HepG2 (cell line): ENCODE results near the gene TOB1. TPM values are rescaled to one million over a fixed set of nuclear protein-coding genes. Genes with fewer than 3 reads are reported as not detected.

Source experiments
- ARID4A ChIP-seq: sonication (generic); formaldehyde crosslinking; IDR thresholded peaks from 2 replicates; pipeline ENCODE4 v1.5.0; 2020; ENCODE audit warnings: mild to moderate bottlenecking, missing genetic modification reagents, borderline replicate concordance
- ASH2L ChIP-seq: fragments of 300-600, 200-600 bp; sonication (generic); IDR thresholded peaks from 2 replicates; pipeline ENCODE4 v1.7.0; 2017; ENCODE audit warnings: low read depth, mild to moderate bottlenecking, moderate library complexity, mixed read lengths, low read length; ENCODE audit not compliant: insufficient read length
- FOXK1 ChIP-seq: sonication (generic); formaldehyde crosslinking; IDR thresholded peaks from 2 replicates; pipeline ENCODE4 v1.4.0; 2020; ENCODE audit warnings: low read depth, missing genetic modification reagents, borderline replicate concordance
- FOXO4 ChIP-seq: sonication (generic); formaldehyde crosslinking; conservative IDR thresholded peaks from 2 replicates; pipeline ENCODE4 v1.8.1; 2023; ENCODE audit warnings: missing genetic modification reagents
- JUNB ChIP-seq: sonication (generic); formaldehyde crosslinking; IDR thresholded peaks from 2 replicates; pipeline ENCODE4 v1.8.0; 2022; ENCODE audit warnings: missing genetic modification reagents, mild to moderate bottlenecking, borderline replicate concordance
- NR2F2 ChIP-seq: IDR thresholded peaks from 2 replicates; pipeline ENCODE4 v1.6.1; 2012; ENCODE audit warnings: low read depth, inconsistent platforms, borderline replicate concordance
- PHF21A ChIP-seq: sonication (generic); formaldehyde crosslinking; IDR thresholded peaks from 2 replicates; pipeline ENCODE4 v1.5.0; 2020; ENCODE audit warnings: mild to moderate bottlenecking, missing genetic modification reagents
- PITX1 ChIP-seq: sonication (generic); formaldehyde crosslinking; IDR thresholded peaks from 2 replicates; pipeline ENCODE4 v1.5.1; 2020; ENCODE audit warnings: mild to moderate bottlenecking, missing genetic modification reagents
- PRDM10 ChIP-seq: sonication (generic); formaldehyde crosslinking; IDR thresholded peaks from 2 replicates; pipeline ENCODE4 v1.4.0; 2020; ENCODE audit warnings: low read depth, missing genetic modification reagents
- RARA ChIP-seq: IDR thresholded peaks from 2 replicates; pipeline ENCODE4 v1.6.1; 2016; ENCODE audit warnings: missing genetic modification reagents, missing compliant biosample characterization
- SOX13 ChIP-seq, 3 experiments: fragments of 450-650 bp in 1 of 3; sonication (generic) in 1 of 3; formaldehyde crosslinking in 1 of 3; IDR thresholded peaks in 2 of 3; conservative IDR thresholded peaks in 1 of 3; 2 replicates each; pipeline versions ENCODE4 v1.5.0 to v1.6.1; 2016 to 2020; ENCODE audit warnings: antibody characterized with exemption in 1 of 3, mild to moderate bottlenecking in 1 of 3, missing compliant biosample characterization in 1 of 3, missing genetic modification reagents in 1 of 3, moderate library complexity in 1 of 3
- ZNF33A ChIP-seq: sonication (generic); formaldehyde crosslinking; IDR thresholded peaks from 2 replicates; pipeline ENCODE4 v1.5.1; 2020; ENCODE audit warnings: missing genetic modification reagents, mild to moderate bottlenecking, moderate library complexity, borderline replicate concordance
- ZNF34 ChIP-seq: sonication (generic); formaldehyde crosslinking; IDR thresholded peaks from 2 replicates; pipeline ENCODE4 v1.4.0; 2020; ENCODE audit warnings: mild to moderate bottlenecking, missing genetic modification reagents, borderline replicate concordance
- ZNF781 ChIP-seq: sonication (generic); formaldehyde crosslinking; IDR thresholded peaks from 2 replicates; pipeline ENCODE4 v1.5.1; 2020; ENCODE audit warnings: borderline replicate concordance, mild to moderate bottlenecking, missing genetic modification reagents; ENCODE audit errors: not compliant biosample characterization
- polyA plus RNA-seq, 8 experiments: library from polyadenylated mRNA; depleted of rRNA in 3 of 8; stranded (reverse) in 7 of 8; unstranded in 1 of 8; fragments of >200 nt; fragmentation: Illumina TruSeq in 4 of 8; extraction: Trizol in 4 of 8; gene quantifications; 2 replicates each; pipeline versions ENCODE4 v1.2.1 to v1.2.3, GENCODE V29; 2011 to 2016; ENCODE audit warnings: low read depth in 4 of 8, missing spikeins in 1 of 8, mixed read lengths in 1 of 8; ENCODE audit not compliant: insufficient read depth in 1 of 8
- total RNA-seq, 5 experiments: library from RNA; depleted of rRNA; stranded (reverse); fragments of >200 nt; fragmentation: Illumina TruSeq; extraction: Trizol; gene quantifications; 2 replicates each; pipeline ENCODE4 v1.2.3, GENCODE V29; 2016; ENCODE audit warnings: low read depth in 1 of 5

Gene TOB1
- total and polyA plus RNA-seq, 2 of the 13 experiments (the other 11 are each of a cell fraction or from before 2014, with no cell fraction given): 21.9 to 57.7 TPM

- no peak for TF ChIP-seq FOXO4
- TF ChIP-seq ZNF34 (CRISPR knock-in tag): peak; percentile 54; the same call in 1 of the 2 replicates
- TF ChIP-seq JUNB: peak; percentile 96
- peak; percentile 69; the same call in 1 of the 2 replicates for TF ChIP-seq SOX13 (IDR thresholded peaks at IDR 0.05)
- peak in 1 of 2 experiments; percentile 94; a peak in 2 of 4 replicates for TF ChIP-seq SOX13 (CRISPR knock-in tag; conservative IDR thresholded peaks at IDR 0.05 in 1 of 2, IDR thresholded peaks at IDR 0.05 in 1 of 2)
- 0 out of 2 replicates have a peak, but pooled peaks have one; percentile 17 for TF ChIP-seq PRDM10 (CRISPR knock-in tag)
- TF ChIP-seq RARA (CRISPR knock-in tag): peak; percentile 99
- TF ChIP-seq ARID4A (CRISPR knock-in tag): peak; percentile 26; the same call in 1 of the 2 replicates
- TF ChIP-seq ZNF781 (CRISPR knock-in tag): no peak
- peak; percentile 99 for TF ChIP-seq PITX1 (CRISPR knock-in tag)
- TF ChIP-seq NR2F2: peak; percentile 77
- TF ChIP-seq PHF21A (CRISPR knock-in tag): peak; percentile 97
- TF ChIP-seq ZNF33A: peak; percentile 94; the same call in 1 of the 2 replicates
- peak; percentile 93 for TF ChIP-seq FOXK1
- no peak for TF ChIP-seq ASH2L
Observed at GRCh38 chr17:50890675-50891516, 24.7 kb upstream of the TOB1 start (continued).
